ENCODE data around the gene CCDC70.

- no peak for TF ChIP-seq CTCF (IDR thresholded peaks at IDR 0.05)
- no peak for TF ChIP-seq POLR2A (IDR thresholded peaks at IDR 0.05)
- no peak for TF ChIP-seq POLR2AphosphoS5 (IDR thresholded peaks at IDR 0.05; ENCODE audit: insufficient read depth in 1 of 2, low read depth in 1 of 2)
Observed at GRCh38 chr13:51914137-51914493, 52.3 kb downstream of the CCDC70 start.

All from vagina (tissue), 2 donors.